SH-SY5Y (cell line): ENCODE measurements around the gene RAPGEF5.

Experiments
- GATA2 ChIP-seq: IDR thresholded peaks from 2 replicates; pipeline ENCODE4 v1.6.1; 2011; ENCODE audit warnings: mild to moderate bottlenecking, low read depth, low read length
- GATA3 ChIP-seq: IDR thresholded peaks from 2 replicates; pipeline ENCODE4 v1.6.1; 2011; ENCODE audit warnings: low read depth, mild to moderate bottlenecking, low read length, moderate library complexity

DNA sequence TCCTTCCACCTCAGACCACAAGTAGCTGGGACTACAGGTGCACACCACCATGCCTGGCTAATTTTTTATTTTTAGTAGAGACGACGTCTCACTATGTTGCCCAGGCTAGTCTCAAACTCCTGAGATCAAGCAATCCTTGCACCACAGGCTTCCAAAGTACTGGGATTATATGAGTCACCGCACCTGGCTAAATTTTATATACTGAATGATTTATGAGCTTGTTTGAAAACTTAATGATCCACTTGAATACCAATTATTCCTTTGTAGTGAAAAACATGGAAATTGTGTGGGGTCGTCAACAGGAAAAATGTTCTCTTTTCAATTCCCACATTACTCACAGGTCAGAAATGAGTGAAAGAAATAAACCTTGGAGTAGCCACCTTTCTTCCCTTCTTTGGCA is 31.3 kb downstream of the RAPGEF5 start:
- no peak for TF ChIP-seq GATA3
- TF ChIP-seq GATA2: no peak
